GM23338 (cell line): ENCODE data around the gene EHD1.

Experiments used
- EZH2 ChIP-seq: fragments of 200-600 bp; sonication (generic); IDR thresholded peaks from one replicate; pipeline ENCODE4 v1.8.0; 2017; ENCODE audit warnings: antibody characterized with exemption, mild to moderate bottlenecking, low read depth; ENCODE audit not compliant: unreplicated experiment
- EZH2phosphoT487 ChIP-seq: fragments of 200-600 bp; sonication (generic); IDR thresholded peaks from one replicate; pipeline ENCODE4 v1.8.1; 2018; ENCODE audit warnings: antibody characterized with exemption; ENCODE audit not compliant: unreplicated experiment
- JUNB ChIP-seq: IDR thresholded peaks from one replicate; pipeline ENCODE4 v1.6.1; 2016; ENCODE audit warnings: antibody characterized with exemption; ENCODE audit not compliant: unreplicated experiment
- POLR2AphosphoS5 ChIP-seq: IDR thresholded peaks from 2 replicates; pipeline ENCODE4 v1.6.1; 2016; ENCODE audit warnings: antibody characterized with exemption, low read depth
- TF ChIP-seq, protein P1 (sequence below), 2 experiments: fragments of 200-600 bp in 1 of 2; sonication (generic) in 1 of 2; conservative IDR thresholded peaks; 2 replicates each; pipeline versions ENCODE4 v1.5.1 to v1.6.1; 2016 to 2017; ENCODE audit warnings: antibody characterized with exemption in 2 of 2, low read depth in 2 of 2, mild to moderate bottlenecking in 2 of 2, moderate library complexity in 1 of 2
- TF ChIP-seq, protein P2 (sequence below): IDR thresholded peaks from one replicate; pipeline ENCODE4 v1.6.1; 2018; ENCODE audit warnings: antibody characterized with exemption; ENCODE audit not compliant: unreplicated experiment
- TF ChIP-seq, protein P3 (sequence below): IDR thresholded peaks from 2 replicates; pipeline ENCODE4 v1.6.1; 2016; ENCODE audit warnings: antibody characterized with exemption

DNA sequence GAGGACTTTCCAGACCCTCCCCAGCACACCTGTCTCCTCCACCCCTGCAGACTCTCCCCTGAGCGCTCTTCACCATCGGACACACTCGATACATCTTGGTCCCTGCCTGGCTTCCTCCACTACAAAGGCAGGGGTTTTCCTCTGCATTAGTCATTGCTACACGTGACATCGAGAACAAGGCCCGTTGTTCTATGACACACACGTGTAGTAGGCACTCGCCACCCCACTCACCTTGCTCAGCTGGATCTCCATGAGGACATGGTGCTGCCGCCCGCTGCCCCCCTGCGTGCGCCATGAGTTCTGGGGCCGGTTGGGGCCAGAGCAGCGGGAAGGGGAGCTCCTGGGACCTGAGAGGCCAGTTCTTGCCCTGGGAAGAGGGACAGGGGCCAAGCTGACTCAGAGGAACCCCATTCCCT lies 21.9 kb upstream of the EHD1 start:
- no peak for TF ChIP-seq JUNB
- TF ChIP-seq, protein P1, sequence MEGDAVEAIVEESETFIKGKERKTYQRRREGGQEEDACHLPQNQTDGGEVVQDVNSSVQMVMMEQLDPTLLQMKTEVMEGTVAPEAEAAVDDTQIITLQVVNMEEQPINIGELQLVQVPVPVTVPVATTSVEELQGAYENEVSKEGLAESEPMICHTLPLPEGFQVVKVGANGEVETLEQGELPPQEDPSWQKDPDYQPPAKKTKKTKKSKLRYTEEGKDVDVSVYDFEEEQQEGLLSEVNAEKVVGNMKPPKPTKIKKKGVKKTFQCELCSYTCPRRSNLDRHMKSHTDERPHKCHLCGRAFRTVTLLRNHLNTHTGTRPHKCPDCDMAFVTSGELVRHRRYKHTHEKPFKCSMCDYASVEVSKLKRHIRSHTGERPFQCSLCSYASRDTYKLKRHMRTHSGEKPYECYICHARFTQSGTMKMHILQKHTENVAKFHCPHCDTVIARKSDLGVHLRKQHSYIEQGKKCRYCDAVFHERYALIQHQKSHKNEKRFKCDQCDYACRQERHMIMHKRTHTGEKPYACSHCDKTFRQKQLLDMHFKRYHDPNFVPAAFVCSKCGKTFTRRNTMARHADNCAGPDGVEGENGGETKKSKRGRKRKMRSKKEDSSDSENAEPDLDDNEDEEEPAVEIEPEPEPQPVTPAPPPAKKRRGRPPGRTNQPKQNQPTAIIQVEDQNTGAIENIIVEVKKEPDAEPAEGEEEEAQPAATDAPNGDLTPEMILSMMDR (conservative IDR thresholded peaks at IDR 0.05; ENCODE audit: low read depth in 2 of 2), result no peak
- TF ChIP-seq, protein P2, sequence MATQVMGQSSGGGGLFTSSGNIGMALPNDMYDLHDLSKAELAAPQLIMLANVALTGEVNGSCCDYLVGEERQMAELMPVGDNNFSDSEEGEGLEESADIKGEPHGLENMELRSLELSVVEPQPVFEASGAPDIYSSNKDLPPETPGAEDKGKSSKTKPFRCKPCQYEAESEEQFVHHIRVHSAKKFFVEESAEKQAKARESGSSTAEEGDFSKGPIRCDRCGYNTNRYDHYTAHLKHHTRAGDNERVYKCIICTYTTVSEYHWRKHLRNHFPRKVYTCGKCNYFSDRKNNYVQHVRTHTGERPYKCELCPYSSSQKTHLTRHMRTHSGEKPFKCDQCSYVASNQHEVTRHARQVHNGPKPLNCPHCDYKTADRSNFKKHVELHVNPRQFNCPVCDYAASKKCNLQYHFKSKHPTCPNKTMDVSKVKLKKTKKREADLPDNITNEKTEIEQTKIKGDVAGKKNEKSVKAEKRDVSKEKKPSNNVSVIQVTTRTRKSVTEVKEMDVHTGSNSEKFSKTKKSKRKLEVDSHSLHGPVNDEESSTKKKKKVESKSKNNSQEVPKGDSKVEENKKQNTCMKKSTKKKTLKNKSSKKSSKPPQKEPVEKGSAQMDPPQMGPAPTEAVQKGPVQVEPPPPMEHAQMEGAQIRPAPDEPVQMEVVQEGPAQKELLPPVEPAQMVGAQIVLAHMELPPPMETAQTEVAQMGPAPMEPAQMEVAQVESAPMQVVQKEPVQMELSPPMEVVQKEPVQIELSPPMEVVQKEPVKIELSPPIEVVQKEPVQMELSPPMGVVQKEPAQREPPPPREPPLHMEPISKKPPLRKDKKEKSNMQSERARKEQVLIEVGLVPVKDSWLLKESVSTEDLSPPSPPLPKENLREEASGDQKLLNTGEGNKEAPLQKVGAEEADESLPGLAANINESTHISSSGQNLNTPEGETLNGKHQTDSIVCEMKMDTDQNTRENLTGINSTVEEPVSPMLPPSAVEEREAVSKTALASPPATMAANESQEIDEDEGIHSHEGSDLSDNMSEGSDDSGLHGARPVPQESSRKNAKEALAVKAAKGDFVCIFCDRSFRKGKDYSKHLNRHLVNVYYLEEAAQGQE, result no peak
- TF ChIP-seq EZH2, result no peak
- TF ChIP-seq EZH2phosphoT487, result no peak
- TF ChIP-seq POLR2AphosphoS5, result no peak
- TF ChIP-seq, protein P3, sequence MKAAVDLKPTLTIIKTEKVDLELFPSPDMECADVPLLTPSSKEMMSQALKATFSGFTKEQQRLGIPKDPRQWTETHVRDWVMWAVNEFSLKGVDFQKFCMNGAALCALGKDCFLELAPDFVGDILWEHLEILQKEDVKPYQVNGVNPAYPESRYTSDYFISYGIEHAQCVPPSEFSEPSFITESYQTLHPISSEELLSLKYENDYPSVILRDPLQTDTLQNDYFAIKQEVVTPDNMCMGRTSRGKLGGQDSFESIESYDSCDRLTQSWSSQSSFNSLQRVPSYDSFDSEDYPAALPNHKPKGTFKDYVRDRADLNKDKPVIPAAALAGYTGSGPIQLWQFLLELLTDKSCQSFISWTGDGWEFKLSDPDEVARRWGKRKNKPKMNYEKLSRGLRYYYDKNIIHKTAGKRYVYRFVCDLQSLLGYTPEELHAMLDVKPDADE, result no peak
